ENCODE measurements around the gene PDP2. TPM values are rescaled to one million over a fixed set of nuclear protein-coding genes. Genes with fewer than 3 reads are reported as not detected.
A peak's percentile ranks its signal among the peaks of the same experiment; 100 is the strongest.

Gene PDP2
- total RNA-seq, 1 donor from 2014 or later, result 2.8 TPM

DNA sequence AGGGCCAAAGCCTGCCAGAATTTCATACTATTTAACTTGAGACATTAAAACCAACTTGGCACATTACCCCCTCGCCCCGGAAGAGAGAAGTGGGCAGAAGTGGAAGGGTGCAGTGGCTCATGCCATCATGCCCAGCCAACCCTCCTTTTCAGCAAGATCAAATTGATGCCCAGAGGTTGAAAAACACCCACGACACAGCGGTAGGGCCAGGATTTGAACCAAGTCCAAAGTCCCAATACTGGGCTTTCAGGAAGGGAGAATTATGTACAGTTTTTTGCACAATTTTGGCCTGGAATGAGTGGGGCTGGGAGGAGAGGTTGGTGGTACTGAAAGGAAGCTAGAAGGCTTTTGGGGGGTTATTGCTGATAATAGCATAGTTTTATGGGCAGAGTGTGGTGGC is 11.0 kb downstream of the PDP2 start:
- H3K27me3 ChIP-seq (ENCODE audit: low read depth), result no peaks in the 10 kb centered on the region
- no peaks in the 10 kb centered on the region for H3K4me1 ChIP-seq
- H3K27ac ChIP-seq (replicated peaks), result no peak overlapping the region
- intact Hi-C loops (cut with micrococcal nuclease), result no loop called here
- DNase-seq, result no peak
- H3K36me3 ChIP-seq, result no peaks in the 10 kb centered on the region
- H3K4me3 ChIP-seq, result no peak overlapping the region
- H3K9me3 ChIP-seq (replicated peaks), result no peaks in the 10 kb centered on the region
- TF ChIP-seq, protein P1, sequence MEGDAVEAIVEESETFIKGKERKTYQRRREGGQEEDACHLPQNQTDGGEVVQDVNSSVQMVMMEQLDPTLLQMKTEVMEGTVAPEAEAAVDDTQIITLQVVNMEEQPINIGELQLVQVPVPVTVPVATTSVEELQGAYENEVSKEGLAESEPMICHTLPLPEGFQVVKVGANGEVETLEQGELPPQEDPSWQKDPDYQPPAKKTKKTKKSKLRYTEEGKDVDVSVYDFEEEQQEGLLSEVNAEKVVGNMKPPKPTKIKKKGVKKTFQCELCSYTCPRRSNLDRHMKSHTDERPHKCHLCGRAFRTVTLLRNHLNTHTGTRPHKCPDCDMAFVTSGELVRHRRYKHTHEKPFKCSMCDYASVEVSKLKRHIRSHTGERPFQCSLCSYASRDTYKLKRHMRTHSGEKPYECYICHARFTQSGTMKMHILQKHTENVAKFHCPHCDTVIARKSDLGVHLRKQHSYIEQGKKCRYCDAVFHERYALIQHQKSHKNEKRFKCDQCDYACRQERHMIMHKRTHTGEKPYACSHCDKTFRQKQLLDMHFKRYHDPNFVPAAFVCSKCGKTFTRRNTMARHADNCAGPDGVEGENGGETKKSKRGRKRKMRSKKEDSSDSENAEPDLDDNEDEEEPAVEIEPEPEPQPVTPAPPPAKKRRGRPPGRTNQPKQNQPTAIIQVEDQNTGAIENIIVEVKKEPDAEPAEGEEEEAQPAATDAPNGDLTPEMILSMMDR (IDR thresholded peaks at IDR 0.05; ENCODE audit: borderline replicate concordance), result no peak

DNA sequence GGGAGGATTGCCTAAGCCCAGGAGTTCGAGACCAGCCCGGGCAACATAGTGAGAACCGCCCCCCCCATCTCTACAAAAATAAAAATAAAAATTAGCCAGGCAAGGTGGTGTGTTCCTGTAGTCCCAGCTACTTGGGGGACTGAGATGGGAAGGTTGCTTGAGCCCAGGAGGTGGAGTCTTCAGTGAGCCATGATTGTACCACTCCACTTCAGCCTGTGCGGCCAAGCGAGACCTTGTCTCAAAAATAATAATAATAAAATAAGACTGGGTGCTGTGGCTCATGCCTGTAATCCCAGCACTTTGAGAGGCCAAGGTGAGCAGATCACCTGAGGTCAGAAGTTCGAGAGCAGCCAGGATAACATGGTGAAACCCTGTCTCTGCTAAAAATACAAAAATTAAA is 11.5 kb downstream of the PDP2 start:
- intact Hi-C loops (cut with micrococcal nuclease), result no loop called here
- TF ChIP-seq, protein P1 (IDR thresholded peaks at IDR 0.05; ENCODE audit: borderline replicate concordance), result no peak
- Histone ChIP-seq H3K36me3 (no peaks in the 10 kb centered on the region), H3K4me1 (no peaks in the 10 kb centered on the region), H3K9me3 (replicated peaks) (no peaks in the 10 kb centered on the region), H3K4me3 (no peak overlapping the region), H3K27ac (replicated peaks) (no peak overlapping the region), H3K27me3 (ENCODE audit: low read depth) (no peaks in the 10 kb centered on the region)
- DNase-seq, result no peak

- peaks cover 14% of the 10 kb centered on the region for H3K4me1 ChIP-seq
- H3K27me3 ChIP-seq (ENCODE audit: low read depth), result no peaks in the 10 kb centered on the region
- no peak overlapping the region for H3K4me3 ChIP-seq
- no peak overlapping the region for H3K27ac ChIP-seq (replicated peaks)
- TF ChIP-seq, protein P1 (IDR thresholded peaks at IDR 0.05; ENCODE audit: borderline replicate concordance), result no peak
- no peaks in the 10 kb centered on the region for H3K36me3 ChIP-seq
- DNase-seq, result no peak
- H3K9me3 ChIP-seq (replicated peaks), result no peaks in the 10 kb centered on the region
- intact Hi-C loops (cut with micrococcal nuclease), result no loop called here
Measured at GRCh38 chr16:66894055-66894454, 13.7 kb downstream of the PDP2 start.

GRCh38 chr16:66894948-66895688 is 14.8 kb downstream of the PDP2 start:
- H3K27me3 ChIP-seq (ENCODE audit: low read depth), result no peaks in the 10 kb centered on the region
- DNase-seq, result peak; percentile 63
- TF ChIP-seq, protein P1 (IDR thresholded peaks at IDR 0.05; ENCODE audit: borderline replicate concordance), result peak; percentile 89
- no peak overlapping the region for H3K27ac ChIP-seq (replicated peaks)
- no peaks in the 10 kb centered on the region for H3K9me3 ChIP-seq (replicated peaks)
- H3K36me3 ChIP-seq, result no peaks in the 10 kb centered on the region
- peaks cover 24% of the 10 kb centered on the region for H3K4me1 ChIP-seq
- intact Hi-C loops (cut with micrococcal nuclease), result no loop called here
- H3K4me3 ChIP-seq, result no peak overlapping the region

DNA sequence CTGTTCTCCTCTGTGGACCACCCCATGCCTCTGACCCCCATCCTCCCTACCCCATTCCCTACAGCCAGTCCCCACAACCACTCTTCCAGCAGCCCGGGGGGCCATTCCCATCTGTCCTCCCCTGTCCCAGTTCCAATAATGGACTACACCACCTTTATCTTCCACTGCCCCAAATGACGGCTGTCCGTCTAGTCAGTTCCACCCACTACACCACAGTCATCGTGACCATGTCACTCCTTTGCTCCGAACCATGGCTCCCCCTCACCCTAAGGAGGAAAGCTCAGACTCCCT is 15.3 kb downstream of the PDP2 start:
- no peak overlapping the region for H3K4me3 ChIP-seq
- no peak overlapping the region for H3K27ac ChIP-seq (replicated peaks)
- peaks cover 29% of the 10 kb centered on the region for H3K4me1 ChIP-seq
- TF ChIP-seq, protein P1 (IDR thresholded peaks at IDR 0.05; ENCODE audit: borderline replicate concordance), result no peak
- no peak for DNase-seq
- H3K9me3 ChIP-seq (replicated peaks), result no peaks in the 10 kb centered on the region
- H3K36me3 ChIP-seq, result no peaks in the 10 kb centered on the region
- no peaks in the 10 kb centered on the region for H3K27me3 ChIP-seq (ENCODE audit: low read depth)
- intact Hi-C loops (cut with micrococcal nuclease), result no loop called here
